Caki2 (cell line): Measurements from ENCODE around the gene TC2N. TPM values are rescaled to one million over a fixed set of nuclear protein-coding genes. Genes with fewer than 3 reads are reported as not detected.

Experiments
- DNase-seq: peaks from one replicate; pipeline ENCODE4 v3.0.0-alpha.2; 2015; ENCODE audit warnings: low read depth
- in situ Hi-C: cut with HindIII; loops from 2 replicates; pipeline ENCODE4 v1.10.0; 2016; ENCODE audit warnings: low sequenced_read_pairs, low pct_unique_long_range_greater_than_20kb, mixed read lengths
- total RNA-seq: library from RNA; depleted of rRNA; stranded (reverse); fragments of >200 nt; shearing (Covaris generic); gene quantifications from 2 replicates; pipeline ENCODE4 v1.2.3, GENCODE V29; 2014; ENCODE audit warnings: low replicate concordance

TC2N gene
- total RNA-seq, 1 experiment from 2014 or later: not detected

GRCh38 chr14:91891721-91892220 lies 24.4 kb upstream of the TC2N start:
- no peak for DNase-seq
- in situ Hi-C loops: no loop called here

- DNase-seq: no peak
- in situ Hi-C loops: no loop called here
Observed at GRCh38 chr14:91891101-91891500, 23.8 kb upstream of the TC2N start.

- DNase-seq: no peak
- in situ Hi-C loops: no loop called here
Observed at GRCh38 chr14:91890291-91890749, 23.0 kb upstream of the TC2N start.

GRCh38 chr14:91889477-91890211 lies 22.3 kb upstream of the TC2N start:
- no peak for DNase-seq
- in situ Hi-C loops: no loop called here

- no peak for DNase-seq
- in situ Hi-C loops: no loop called here
Observed at GRCh38 chr14:91888641-91889476, 21.5 kb upstream of the TC2N start.

- in situ Hi-C loops: no loop called here
- DNase-seq: no peak
Observed at GRCh38 chr14:91886961-91887360, 19.6 kb upstream of the TC2N start.

- in situ Hi-C loops: no loop called here
Observed at GRCh38 chr14:91885839-91886238, 18.5 kb upstream of the TC2N start.

GRCh38 chr14:91885113-91885712 lies 17.9 kb upstream of the TC2N start:
- in situ Hi-C loops: no loop called here

More at GRCh38 chr14:91885839-91886238, 18.5 kb upstream of the TC2N start:
- DNase-seq: no peak

GRCh38 chr14:91884664-91885063 lies 17.3 kb upstream of the TC2N start:
- in situ Hi-C loops: no loop called here
- no peak for DNase-seq

More at GRCh38 chr14:91885113-91885712, 17.9 kb upstream of the TC2N start:
- DNase-seq: no peak

- in situ Hi-C loops: no loop called here
- no peak for DNase-seq
Observed at GRCh38 chr14:91883753-91884152, 16.4 kb upstream of the TC2N start.

- in situ Hi-C loops: no loop called here
Observed at GRCh38 chr14:91882776-91883175, 15.4 kb upstream of the TC2N start.

GRCh38 chr14:91882369-91882768 lies 15.0 kb upstream of the TC2N start:
- in situ Hi-C loops: no loop called here
- no peak for DNase-seq

More at GRCh38 chr14:91882776-91883175, 15.4 kb upstream of the TC2N start:
- DNase-seq: no peak

- DNase-seq: no peak
- in situ Hi-C loops: no loop called here
Observed at GRCh38 chr14:91879196-91879595, 11.9 kb upstream of the TC2N start.

- in situ Hi-C loops: no loop called here
- DNase-seq: no peak
Observed at GRCh38 chr14:91878274-91878673, 10.9 kb upstream of the TC2N start.

- in situ Hi-C loops: no loop called here
- no peak for DNase-seq
Observed at GRCh38 chr14:91877376-91877915, 10.1 kb upstream of the TC2N start.

- in situ Hi-C loops: no loop called here
- DNase-seq: no peak
Observed at GRCh38 chr14:91876492-91876891, 9.2 kb upstream of the TC2N start.

- in situ Hi-C loops: no loop called here
- DNase-seq: no peak
Observed at GRCh38 chr14:91875525-91876286, 8.4 kb upstream of the TC2N start.
